Bronchial epithelial cell (primary cell): ENCODE results near the gene OR1D2. TPM values are rescaled to one million over a fixed set of nuclear protein-coding genes. Genes with fewer than 3 reads are reported as not detected.
A peak's percentile ranks its signal among the peaks of the same experiment; 100 is the strongest.

Source experiments
- DNase-seq: peaks from one replicate; pipeline ENCODE4 v3.0.0-alpha.2; 2010; ENCODE audit warnings: low read depth
- FAIRE-seq: peaks from 2 replicates; lab custom pipeline; 2011; peaks lifted over from hg19 to GRCh38; lab: Jason Lieb, UNC
- H3K27me3 ChIP-seq: 2 replicates; pipeline ENCODE4 v1.5.1; 2011; ENCODE audit warnings: low read length; ENCODE audit not compliant: control insufficient read depth, insufficient read depth
- H3K36me3 ChIP-seq: 2 replicates; pipeline ENCODE4 v1.5.1; 2011; ENCODE audit warnings: low read length; ENCODE audit not compliant: control insufficient read depth, insufficient read depth
- H3K4me3 ChIP-seq: 2 replicates; pipeline ENCODE4 v1.5.1; 2011; ENCODE audit warnings: mild to moderate bottlenecking, low read depth, low read length, control low read depth
- total RNA-seq: library from RNA; depleted of rRNA; stranded (reverse); fragments of >200 nt; gene quantifications from 2 replicates; pipeline ENCODE4 v1.2.1, GENCODE V29; 2014
- TF ChIP-seq, protein P1 (sequence below): IDR thresholded peaks from 2 replicates; pipeline ENCODE4 v1.5.1; 2011; ENCODE audit warnings: mild to moderate bottlenecking, moderate library complexity, low read length, control low read depth, inconsistent platforms; ENCODE audit not compliant: insufficient read depth, severe bottlenecking

OR1D2 gene
- total RNA-seq, 1 donor from 2014 or later = not detected

DNA sequence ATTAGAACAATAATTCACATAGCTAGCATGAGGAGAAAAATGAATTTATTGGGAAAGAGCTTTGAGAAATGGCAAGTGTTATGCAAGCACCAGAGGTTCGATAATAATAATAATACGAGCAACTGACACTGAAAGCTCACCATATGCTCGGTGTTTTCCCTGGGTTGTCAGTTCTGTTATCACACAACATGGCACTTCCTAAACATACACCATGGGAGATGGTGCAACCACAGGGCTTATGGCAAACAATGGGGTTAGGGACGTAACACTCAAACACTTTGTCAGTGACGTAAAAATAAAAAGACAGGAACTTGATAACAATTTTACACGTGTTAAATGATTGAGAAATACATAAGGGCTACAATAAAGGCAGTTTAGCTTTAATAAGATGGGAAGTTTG, 64.5 kb downstream of the OR1D2 start:
- no peak for FAIRE-seq
- no peaks in the 10 kb centered on the region for H3K27me3 ChIP-seq
- DNase-seq = no peak
- TF ChIP-seq, protein P1, sequence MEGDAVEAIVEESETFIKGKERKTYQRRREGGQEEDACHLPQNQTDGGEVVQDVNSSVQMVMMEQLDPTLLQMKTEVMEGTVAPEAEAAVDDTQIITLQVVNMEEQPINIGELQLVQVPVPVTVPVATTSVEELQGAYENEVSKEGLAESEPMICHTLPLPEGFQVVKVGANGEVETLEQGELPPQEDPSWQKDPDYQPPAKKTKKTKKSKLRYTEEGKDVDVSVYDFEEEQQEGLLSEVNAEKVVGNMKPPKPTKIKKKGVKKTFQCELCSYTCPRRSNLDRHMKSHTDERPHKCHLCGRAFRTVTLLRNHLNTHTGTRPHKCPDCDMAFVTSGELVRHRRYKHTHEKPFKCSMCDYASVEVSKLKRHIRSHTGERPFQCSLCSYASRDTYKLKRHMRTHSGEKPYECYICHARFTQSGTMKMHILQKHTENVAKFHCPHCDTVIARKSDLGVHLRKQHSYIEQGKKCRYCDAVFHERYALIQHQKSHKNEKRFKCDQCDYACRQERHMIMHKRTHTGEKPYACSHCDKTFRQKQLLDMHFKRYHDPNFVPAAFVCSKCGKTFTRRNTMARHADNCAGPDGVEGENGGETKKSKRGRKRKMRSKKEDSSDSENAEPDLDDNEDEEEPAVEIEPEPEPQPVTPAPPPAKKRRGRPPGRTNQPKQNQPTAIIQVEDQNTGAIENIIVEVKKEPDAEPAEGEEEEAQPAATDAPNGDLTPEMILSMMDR = no peak
- no peaks in the 10 kb centered on the region for H3K36me3 ChIP-seq
- H3K4me3 ChIP-seq = no peak overlapping the region

DNA sequence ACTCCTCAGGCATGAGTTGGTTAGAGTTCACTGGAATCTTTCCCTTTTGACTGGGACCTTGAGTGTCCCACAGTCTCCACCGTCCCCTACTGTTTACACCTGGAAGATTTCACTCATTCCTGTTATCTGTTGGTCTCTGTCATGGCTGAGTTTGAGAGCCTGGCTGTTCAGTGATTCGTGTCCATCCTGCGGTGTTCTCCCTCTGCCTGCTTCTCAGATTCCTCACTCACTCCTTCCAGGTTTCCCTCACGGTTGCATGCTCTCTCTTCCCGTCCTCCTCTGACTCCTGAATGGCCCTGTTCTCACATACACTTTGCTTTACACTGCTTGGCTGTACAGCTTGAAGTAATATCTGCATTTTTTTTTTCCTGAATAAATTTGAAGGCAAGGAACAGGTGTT, 65.3 kb downstream of the OR1D2 start:
- Histone ChIP-seq H3K36me3 (no peaks in the 10 kb centered on the region), H3K4me3 (no peak overlapping the region), H3K27me3 (no peaks in the 10 kb centered on the region)
- FAIRE-seq (no peak), DNase-seq (no peak)
- TF ChIP-seq, protein P1 = peak; percentile 2

Other genes starting within 250 kb of the OR1D2 start
- gene OR1D5, start 40.8 kb downstream of the OR1D2 start, total RNA-seq = not detected in 2 replicates
- not detected in 2 replicates for gene OR1G1, start 23.1 kb upstream of the OR1D2 start, total RNA-seq
- gene OR1A2, start 93.1 kb upstream of the OR1D2 start, total RNA-seq = not detected in 2 replicates
- gene OR1A1, start 103.2 kb upstream of the OR1D2 start, total RNA-seq = not detected in 2 replicates
- gene OR3A1, start 193.9 kb upstream of the OR1D2 start, total RNA-seq = not detected in 2 replicates